Measurements from ENCODE around the gene GGPS1. TPM values are rescaled to one million over a fixed set of nuclear protein-coding genes. Genes with fewer than 3 reads are reported as not detected.

The GGPS1 gene
- total and polyA plus RNA-seq, 5 donors from 2014 or later, result 30.8 to 82.0 (median 75.4) TPM

DNA sequence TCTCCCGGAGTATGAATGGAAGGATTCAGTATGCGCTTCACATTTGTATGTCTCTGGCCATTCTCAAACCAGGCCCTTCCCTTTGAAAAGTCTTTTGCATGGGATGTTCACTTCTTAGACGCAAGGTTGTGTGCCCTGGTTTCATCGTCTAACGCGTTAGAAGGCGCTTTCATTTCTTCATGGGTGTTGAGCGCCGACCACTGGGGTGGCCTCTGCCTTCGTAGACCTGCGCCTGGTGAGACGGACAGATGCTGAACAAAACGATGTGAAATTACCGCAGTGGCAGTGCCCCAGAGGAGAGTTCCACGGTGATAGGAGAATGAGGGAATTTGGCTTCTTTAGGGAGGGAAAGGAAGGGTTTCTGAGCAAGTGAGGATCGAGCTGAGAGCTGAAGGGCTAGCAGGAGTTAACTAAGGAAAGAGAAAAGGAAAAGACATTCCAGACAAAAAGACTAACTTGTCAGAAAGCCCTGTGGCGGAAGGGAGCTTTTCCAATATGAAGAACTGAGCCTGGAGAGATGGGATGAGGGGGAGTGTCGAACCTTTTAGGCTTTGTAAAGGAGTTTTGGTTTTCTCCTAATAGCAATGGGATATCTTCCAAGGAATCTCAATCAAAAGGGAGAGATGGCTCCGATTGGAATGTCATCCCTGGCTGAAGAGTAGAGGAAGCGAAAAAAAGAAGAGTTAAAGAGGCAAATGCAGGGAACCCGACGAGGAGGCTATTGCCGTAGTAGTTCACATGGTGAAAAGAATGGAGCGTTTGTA is 951 bp downstream of the GGPS1 start:
- peaks cover 9 to 37% (median 30%) of the 10 kb centered on the region in 4 donors for H3K4me1 Mint-ChIP-seq
- H3K27ac ChIP-seq (ENCODE audit: insufficient read depth, low read length, poor library complexity, severe bottlenecking), result peak overlapping the region; percentile 97
- H3K27me3 ChIP-seq (ENCODE audit: control insufficient read depth, insufficient read depth, low read length), result no peaks in the 10 kb centered on the region
- no peak overlapping the region for H3K4me3 Mint-ChIP-seq
- DNase-seq (peak in 2 of 3 donors; percentile 40 to 79), ATAC-seq (ENCODE audit: low read depth in 2 of 2) (peak; percentile 6 to 9)
- H3K27me3 Mint-ChIP-seq, result no peaks in the 10 kb centered on the region
- no peaks in the 10 kb centered on the region for H3K9me3 Mint-ChIP-seq
- no peaks in the 10 kb centered on the region for H3K9me3 ChIP-seq (ENCODE audit: control insufficient read depth in 2 of 2, low read length in 2 of 2)
- peaks cover 9% of the 10 kb centered on the region for H3K36me3 Mint-ChIP-seq
- peaks cover 5% of the 10 kb centered on the region for H3K36me3 ChIP-seq (ENCODE audit: control insufficient read depth, insufficient read depth, low read length)
- peaks cover 57% of the 10 kb centered on the region for H3K4me1 ChIP-seq (ENCODE audit: control insufficient read depth, insufficient read depth, low read length, poor library complexity, severe bottlenecking)
- no peak overlapping the region for H3K27ac Mint-ChIP-seq
- peak overlapping the region; percentile 99 for H3K4me3 ChIP-seq (ENCODE audit: low read depth, low read length)

DNA sequence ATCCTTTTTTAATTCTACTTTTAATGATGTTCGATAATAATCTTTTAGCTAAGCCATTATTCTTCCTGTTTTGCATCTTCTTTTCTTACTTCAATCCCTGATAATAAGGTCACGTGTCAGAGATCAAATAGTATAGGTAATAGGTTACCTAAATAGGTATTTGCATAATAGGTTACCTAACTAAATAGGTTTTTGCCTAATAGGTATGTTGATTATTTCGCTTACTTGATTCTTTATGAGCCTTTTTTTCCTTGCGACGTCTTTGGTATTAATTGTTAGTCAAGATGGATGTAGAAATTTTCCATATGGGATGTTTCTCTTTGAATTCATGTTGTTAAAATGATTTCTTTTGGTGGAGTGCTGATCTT is 2.5 kb downstream of the GGPS1 start:
- Histone ChIP-seq H3K36me3 (ENCODE audit: control insufficient read depth, insufficient read depth, low read length) (peaks cover 10% of the 10 kb centered on the region), H3K4me3 (ENCODE audit: low read depth, low read length) (peak overlapping the region; percentile 93), H3K4me1 (ENCODE audit: control insufficient read depth, insufficient read depth, low read length, poor library complexity, severe bottlenecking) (peaks cover 42% of the 10 kb centered on the region), H3K27ac (ENCODE audit: insufficient read depth, low read length, poor library complexity, severe bottlenecking) (peak overlapping the region; percentile 97), H3K9me3 (ENCODE audit: control insufficient read depth in 2 of 2, low read length in 2 of 2) (no peaks in the 10 kb centered on the region), H3K27me3 (ENCODE audit: control insufficient read depth, insufficient read depth, low read length) (no peaks in the 10 kb centered on the region)
- H3K36me3 Mint-ChIP-seq, result peaks cover 9% of the 10 kb centered on the region
- no peak overlapping the region for H3K27ac Mint-ChIP-seq
- DNase-seq (no peak), ATAC-seq (ENCODE audit: low read depth in 2 of 2) (no peak)
- no peak overlapping the region for H3K4me3 Mint-ChIP-seq
- peaks cover 9 to 36% (median 25%) of the 10 kb centered on the region in 4 donors for H3K4me1 Mint-ChIP-seq
- H3K27me3 Mint-ChIP-seq, result no peaks in the 10 kb centered on the region
- H3K9me3 Mint-ChIP-seq, result no peaks in the 10 kb centered on the region

DNA sequence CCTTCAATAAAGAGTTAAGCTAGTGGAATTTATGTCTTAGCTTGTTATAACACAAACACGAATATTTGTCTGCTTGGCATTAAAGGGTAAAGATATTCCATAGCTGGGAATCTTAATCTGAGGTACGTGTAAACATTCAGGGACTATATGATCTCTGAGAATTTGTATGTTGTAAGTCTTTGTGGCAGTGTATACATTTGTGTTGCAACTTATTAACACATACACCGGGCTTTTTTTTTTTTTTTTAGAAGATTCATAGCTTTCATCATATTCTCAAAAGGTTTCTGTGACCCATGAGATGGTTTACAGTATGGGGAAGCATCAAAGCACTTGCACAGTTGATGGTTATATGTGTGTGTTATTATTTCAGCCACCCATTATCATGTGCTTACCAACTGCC is 3.0 kb downstream of the GGPS1 start:
- H3K4me3 ChIP-seq (ENCODE audit: low read depth, low read length), result peak overlapping the region; percentile 93

DNA sequence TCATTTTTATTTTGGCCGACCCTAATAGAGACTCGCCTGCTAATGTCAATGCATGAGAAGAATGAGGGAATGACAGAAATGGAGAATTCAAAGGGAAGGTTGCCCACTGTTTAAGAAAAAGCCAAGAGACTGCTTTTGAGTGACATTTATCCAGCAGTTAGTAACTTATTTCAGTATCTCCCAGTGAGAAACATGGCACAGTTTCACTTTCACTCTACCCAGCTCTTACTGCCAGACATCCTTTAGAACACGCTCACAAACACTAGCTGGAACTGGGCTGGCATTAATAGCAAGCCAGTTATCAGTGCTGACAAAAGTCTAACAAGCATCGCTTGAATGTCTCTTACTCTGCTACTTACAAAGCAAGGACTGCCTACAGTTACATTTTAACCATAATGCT is 8.5 kb downstream of the GGPS1 start:
- Mint-ChIP-seq H3K27me3 (no peaks in the 10 kb centered on the region), H3K4me3 (peak overlapping the region; percentile 57 to 78 (median 71)), H3K36me3 (peaks cover 8% of the 10 kb centered on the region), H3K4me1 (peaks cover 8 to 46% (median 25%) of the 10 kb centered on the region in 4 donors), H3K9me3 (no peaks in the 10 kb centered on the region), H3K27ac (peak overlapping the region; percentile 67 to 93 (median 77))
- peak overlapping the region; percentile 82 for H3K4me3 ChIP-seq (ENCODE audit: low read depth, low read length)
- H3K27ac ChIP-seq (ENCODE audit: insufficient read depth, low read length, poor library complexity, severe bottlenecking), result peak overlapping the region; percentile 69
- DNase-seq (peak in 2 of 3 donors; percentile 52 to 88), ATAC-seq (ENCODE audit: low read depth in 2 of 2) (peak; percentile 93 to 98)
- H3K4me1 ChIP-seq (ENCODE audit: control insufficient read depth, insufficient read depth, low read length, poor library complexity, severe bottlenecking), result peaks cover 26% of the 10 kb centered on the region
- H3K27me3 ChIP-seq (ENCODE audit: control insufficient read depth, insufficient read depth, low read length), result no peaks in the 10 kb centered on the region
- peaks cover 26% of the 10 kb centered on the region for H3K36me3 ChIP-seq (ENCODE audit: control insufficient read depth, insufficient read depth, low read length)
- no peaks in the 10 kb centered on the region for H3K9me3 ChIP-seq (ENCODE audit: control insufficient read depth in 2 of 2, low read length in 2 of 2)

More for the DNA sequence above, 3.0 kb downstream of the GGPS1 start:
- no peak for ATAC-seq (ENCODE audit: low read depth in 2 of 2)
- no peak overlapping the region for H3K4me3 Mint-ChIP-seq
- no peaks in the 10 kb centered on the region for H3K9me3 Mint-ChIP-seq
- H3K27ac Mint-ChIP-seq, result peak overlapping the region in 1 of 3 donors; percentile 56
- no peaks in the 10 kb centered on the region for H3K27me3 Mint-ChIP-seq
- Histone ChIP-seq H3K27ac (ENCODE audit: insufficient read depth, low read length, poor library complexity, severe bottlenecking) (peak overlapping the region; percentile 97), H3K4me1 (ENCODE audit: control insufficient read depth, insufficient read depth, low read length, poor library complexity, severe bottlenecking) (peaks cover 42% of the 10 kb centered on the region), H3K27me3 (ENCODE audit: control insufficient read depth, insufficient read depth, low read length) (no peaks in the 10 kb centered on the region), H3K9me3 (ENCODE audit: control insufficient read depth in 2 of 2, low read length in 2 of 2) (no peaks in the 10 kb centered on the region), H3K36me3 (ENCODE audit: control insufficient read depth, insufficient read depth, low read length) (peaks cover 11% of the 10 kb centered on the region)
- H3K36me3 Mint-ChIP-seq, result peaks cover 9% of the 10 kb centered on the region
- no peak for DNase-seq
- peaks cover 9 to 33% (median 24%) of the 10 kb centered on the region in 4 donors for H3K4me1 Mint-ChIP-seq

DNA sequence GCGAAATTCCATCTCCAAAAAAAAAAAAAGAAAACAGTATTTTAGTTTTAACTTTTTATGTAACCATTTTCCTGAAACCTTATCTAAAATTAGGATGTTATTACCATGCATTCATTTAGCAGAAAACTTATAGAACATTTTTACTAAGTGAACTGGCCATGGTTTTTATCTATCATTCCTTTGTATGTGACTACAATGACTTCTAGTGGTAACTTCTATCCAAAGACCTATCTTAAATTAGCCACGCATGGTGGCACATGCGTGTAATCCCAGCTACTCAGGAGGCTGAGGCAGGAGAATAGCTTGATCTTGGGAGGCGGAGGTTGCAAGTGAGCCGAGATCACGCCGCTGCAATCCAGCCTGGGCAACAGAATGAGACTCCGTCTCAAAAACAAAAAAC is 11.4 kb downstream of the GGPS1 start:
- DNase-seq, result no peak
- Histone ChIP-seq H3K36me3 (ENCODE audit: control insufficient read depth, insufficient read depth, low read length) (peaks cover 37% of the 10 kb centered on the region), H3K27me3 (ENCODE audit: control insufficient read depth, insufficient read depth, low read length) (no peaks in the 10 kb centered on the region), H3K4me3 (ENCODE audit: low read depth, low read length) (no peak overlapping the region), H3K9me3 (ENCODE audit: control insufficient read depth in 2 of 2, low read length in 2 of 2) (no peaks in the 10 kb centered on the region), H3K27ac (ENCODE audit: insufficient read depth, low read length, poor library complexity, severe bottlenecking) (no peak overlapping the region), H3K4me1 (ENCODE audit: control insufficient read depth, insufficient read depth, low read length, poor library complexity, severe bottlenecking) (peaks cover 18% of the 10 kb centered on the region)
- ATAC-seq (ENCODE audit: low read depth in 2 of 2), result no peak
- peak overlapping the region; percentile 60 to 88 (median 83) for H3K27ac Mint-ChIP-seq
- H3K4me3 Mint-ChIP-seq, result peak overlapping the region in 2 of 4 donors; percentile 19 to 28
- no peaks in the 10 kb centered on the region for H3K9me3 Mint-ChIP-seq
- peaks cover 8 to 38% (median 13%) of the 10 kb centered on the region in 4 donors for H3K4me1 Mint-ChIP-seq
- no peaks in the 10 kb centered on the region for H3K27me3 Mint-ChIP-seq
- peaks cover 20% of the 10 kb centered on the region for H3K36me3 Mint-ChIP-seq

DNA sequence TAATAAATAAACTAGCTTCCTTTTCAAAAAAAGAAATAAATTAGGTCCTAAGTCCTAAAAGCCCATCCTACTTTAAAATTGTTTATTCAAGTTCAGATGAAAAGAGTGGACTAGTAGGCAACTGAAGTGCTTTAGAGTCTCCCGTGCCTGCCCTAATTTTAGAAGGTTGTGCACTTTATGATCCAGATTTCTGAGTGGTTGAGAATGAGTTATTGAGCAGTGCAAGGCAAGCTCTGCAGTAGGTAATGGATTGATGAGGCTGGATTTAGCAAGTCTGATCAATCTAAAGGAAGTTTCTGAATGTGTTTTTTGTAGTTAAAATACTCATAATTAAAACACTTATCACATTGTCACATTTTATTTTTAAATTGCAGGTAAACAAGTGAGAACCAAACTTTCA is 13.0 kb downstream of the GGPS1 start:
- Mint-ChIP-seq H3K4me1 (peaks cover 8 to 33% (median 18%) of the 10 kb centered on the region in 4 donors), H3K36me3 (peaks cover 31% of the 10 kb centered on the region), H3K27ac (peak overlapping the region in 2 of 3 donors; percentile 48 to 56), H3K27me3 (no peaks in the 10 kb centered on the region), H3K4me3 (no peak overlapping the region), H3K9me3 (no peaks in the 10 kb centered on the region)
- H3K4me3 ChIP-seq (ENCODE audit: low read depth, low read length), result no peak overlapping the region
- H3K9me3 ChIP-seq (ENCODE audit: control insufficient read depth in 2 of 2, low read length in 2 of 2), result no peaks in the 10 kb centered on the region
- ATAC-seq (ENCODE audit: low read depth in 2 of 2) (no peak), DNase-seq (no peak)
- H3K27me3 ChIP-seq (ENCODE audit: control insufficient read depth, insufficient read depth, low read length), result no peaks in the 10 kb centered on the region
- H3K27ac ChIP-seq (ENCODE audit: insufficient read depth, low read length, poor library complexity, severe bottlenecking), result peak overlapping the region; percentile 8
- peaks cover 31% of the 10 kb centered on the region for H3K36me3 ChIP-seq (ENCODE audit: control insufficient read depth, insufficient read depth, low read length)
- H3K4me1 ChIP-seq (ENCODE audit: control insufficient read depth, insufficient read depth, low read length, poor library complexity, severe bottlenecking), result peaks cover 12% of the 10 kb centered on the region

DNA sequence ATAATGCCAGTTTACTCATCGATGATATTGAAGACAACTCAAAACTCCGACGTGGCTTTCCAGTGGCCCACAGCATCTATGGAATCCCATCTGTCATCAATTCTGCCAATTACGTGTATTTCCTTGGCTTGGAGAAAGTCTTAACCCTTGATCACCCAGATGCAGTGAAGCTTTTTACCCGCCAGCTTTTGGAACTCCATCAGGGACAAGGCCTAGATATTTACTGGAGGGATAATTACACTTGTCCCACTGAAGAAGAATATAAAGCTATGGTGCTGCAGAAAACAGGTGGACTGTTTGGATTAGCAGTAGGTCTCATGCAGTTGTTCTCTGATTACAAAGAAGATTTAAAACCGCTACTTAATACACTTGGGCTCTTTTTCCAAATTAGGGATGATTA is 13.7 kb downstream of the GGPS1 start:
- H3K27me3 Mint-ChIP-seq, result no peaks in the 10 kb centered on the region
- ATAC-seq (ENCODE audit: low read depth in 2 of 2) (no peak), DNase-seq (no peak)
- Histone ChIP-seq H3K27me3 (ENCODE audit: control insufficient read depth, insufficient read depth, low read length) (no peaks in the 10 kb centered on the region), H3K4me1 (ENCODE audit: control insufficient read depth, insufficient read depth, low read length, poor library complexity, severe bottlenecking) (peaks cover 5% of the 10 kb centered on the region), H3K9me3 (ENCODE audit: control insufficient read depth in 2 of 2, low read length in 2 of 2) (no peaks in the 10 kb centered on the region), H3K36me3 (ENCODE audit: control insufficient read depth, insufficient read depth, low read length) (peaks cover 31% of the 10 kb centered on the region), H3K4me3 (ENCODE audit: low read depth, low read length) (no peak overlapping the region), H3K27ac (ENCODE audit: insufficient read depth, low read length, poor library complexity, severe bottlenecking) (no peak overlapping the region)
- H3K27ac Mint-ChIP-seq, result no peak overlapping the region
- H3K36me3 Mint-ChIP-seq, result peaks cover 29% of the 10 kb centered on the region
- H3K4me1 Mint-ChIP-seq, result peaks cover 4 to 28% (median 12%) of the 10 kb centered on the region in 4 donors
- H3K4me3 Mint-ChIP-seq, result no peak overlapping the region
- no peaks in the 10 kb centered on the region for H3K9me3 Mint-ChIP-seq

DNA sequence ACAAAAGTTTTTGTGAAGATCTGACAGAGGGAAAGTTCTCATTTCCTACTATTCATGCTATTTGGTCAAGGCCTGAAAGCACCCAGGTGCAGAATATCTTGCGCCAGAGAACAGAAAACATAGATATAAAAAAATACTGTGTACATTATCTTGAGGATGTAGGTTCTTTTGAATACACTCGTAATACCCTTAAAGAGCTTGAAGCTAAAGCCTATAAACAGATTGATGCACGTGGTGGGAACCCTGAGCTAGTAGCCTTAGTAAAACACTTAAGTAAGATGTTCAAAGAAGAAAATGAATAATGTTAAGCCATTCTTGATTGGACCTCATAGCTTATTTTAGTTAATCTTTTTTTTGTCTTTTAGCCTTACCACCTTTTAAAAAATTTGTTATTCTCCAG is 14.1 kb downstream of the GGPS1 start:
- no peaks in the 10 kb centered on the region for H3K9me3 Mint-ChIP-seq
- H3K4me3 Mint-ChIP-seq, result no peak overlapping the region
- peaks cover under 1% of the 10 kb centered on the region for H3K4me1 ChIP-seq (ENCODE audit: control insufficient read depth, insufficient read depth, low read length, poor library complexity, severe bottlenecking)
- no peaks in the 10 kb centered on the region for H3K9me3 ChIP-seq (ENCODE audit: control insufficient read depth in 2 of 2, low read length in 2 of 2)
- no peaks in the 10 kb centered on the region for H3K27me3 Mint-ChIP-seq
- H3K27ac Mint-ChIP-seq, result no peak overlapping the region
- no peak overlapping the region for H3K4me3 ChIP-seq (ENCODE audit: low read depth, low read length)
- H3K27me3 ChIP-seq (ENCODE audit: control insufficient read depth, insufficient read depth, low read length), result no peaks in the 10 kb centered on the region
- peaks cover 0 to 23% (median 10%) of the 10 kb centered on the region in 4 donors for H3K4me1 Mint-ChIP-seq
- H3K27ac ChIP-seq (ENCODE audit: insufficient read depth, low read length, poor library complexity, severe bottlenecking), result no peak overlapping the region
- peaks cover 28% of the 10 kb centered on the region for H3K36me3 Mint-ChIP-seq
- DNase-seq (no peak), ATAC-seq (ENCODE audit: low read depth in 2 of 2) (no peak)
- H3K36me3 ChIP-seq (ENCODE audit: control insufficient read depth, insufficient read depth, low read length), result peaks cover 31% of the 10 kb centered on the region
